Measurements from ENCODE around the gene SCYL1.

- TF ChIP-seq CTCF (IDR thresholded peaks at IDR 0.05) = no peak
- TF ChIP-seq POLR2AphosphoS5 (IDR thresholded peaks at IDR 0.05) = no peak
These were observed 37.9 kb downstream of the SCYL1 start for GRCh38 chr11:65562788-65563187.
